GM21619 (cell line): ENCODE data around the gene TMED10.
A peak's percentile ranks its signal among the peaks of the same experiment; 100 is the strongest.
"Not testable (repeated sequence)": the region's sequence is repeated elsewhere in the genome, so short reads cannot be mapped to it uniquely, and the experiment has no call there.

Experiments
- ATAC-seq: cut with Tn5 transposase; IDR thresholded peaks from one replicate; pipeline ENCODE4 v1.9.1; 2021; ENCODE audit not compliant: unreplicated experiment

TMED10 gene

DNA sequence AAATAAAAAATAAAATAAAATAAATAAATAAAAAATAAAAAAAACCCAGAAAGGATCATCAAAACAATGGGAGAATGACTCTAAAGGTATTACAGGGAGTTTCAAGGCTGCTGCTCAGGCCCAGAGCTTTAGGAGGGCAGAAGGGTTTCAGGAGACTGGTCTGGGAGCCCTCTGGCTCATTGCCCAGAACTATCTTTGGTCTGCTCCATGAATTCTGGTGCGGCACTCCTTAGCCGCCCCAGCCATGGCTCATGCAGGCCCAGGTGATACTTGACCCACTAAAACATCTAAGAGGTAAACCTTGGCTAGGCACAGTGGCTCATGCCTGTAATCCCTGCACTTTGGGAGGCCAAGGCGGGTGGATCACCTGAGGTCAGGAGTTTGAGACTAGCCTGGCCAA lies 14.7 kb upstream of the TMED10 start:
- no peak for ATAC-seq

DNA sequence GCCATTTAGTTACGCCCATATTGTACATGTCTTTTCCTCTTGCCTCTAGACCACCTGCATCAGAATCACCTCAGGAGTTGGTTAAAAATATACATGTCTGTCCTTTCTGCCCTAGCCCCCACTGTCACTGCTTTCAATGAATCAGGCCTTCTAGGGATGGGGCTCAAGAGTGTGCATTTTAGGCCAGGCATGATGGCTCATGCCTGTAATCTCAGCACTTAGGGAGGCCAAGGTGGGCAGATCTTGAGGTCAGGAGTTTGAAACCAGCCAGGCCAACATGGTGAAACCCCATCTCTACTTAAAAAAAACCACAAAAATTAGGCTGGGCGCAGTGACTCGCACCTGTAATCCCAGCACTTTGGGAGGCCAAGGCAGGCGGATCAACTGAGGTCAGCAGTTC lies 13.6 kb upstream of the TMED10 start:
- no peak for ATAC-seq

GRCh38 chr14:75188520-75189268 lies 12.3 kb upstream of the TMED10 start:
- ATAC-seq = no peak

DNA sequence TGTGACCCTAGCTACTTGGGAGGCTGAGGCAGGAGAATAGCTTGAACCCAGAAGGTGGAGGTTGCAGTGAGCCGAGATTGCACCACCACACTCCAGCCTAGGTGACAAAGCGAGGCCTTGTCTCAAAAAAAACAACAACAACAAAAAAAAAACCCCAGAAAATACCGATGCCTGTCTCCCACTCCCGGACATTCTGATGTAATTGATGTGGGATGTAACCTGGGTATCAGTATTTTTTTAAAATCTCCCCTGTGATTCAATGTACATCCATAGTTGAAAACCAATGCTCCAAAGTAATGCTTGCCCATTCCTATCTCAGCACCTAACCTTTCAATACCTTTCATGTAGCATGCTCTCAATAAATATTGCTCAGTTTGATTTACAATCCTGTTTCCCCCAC lies 11.7 kb upstream of the TMED10 start:
- ATAC-seq = no peak

GRCh38 chr14:75186953-75187352 lies 10.5 kb upstream of the TMED10 start:
- no peak for ATAC-seq

- ATAC-seq = no peak
Observed at GRCh38 chr14:75185251-75186040, 9.0 kb upstream of the TMED10 start.

- ATAC-seq = no peak
Observed at GRCh38 chr14:75184492-75184891, 8.1 kb upstream of the TMED10 start.

DNA sequence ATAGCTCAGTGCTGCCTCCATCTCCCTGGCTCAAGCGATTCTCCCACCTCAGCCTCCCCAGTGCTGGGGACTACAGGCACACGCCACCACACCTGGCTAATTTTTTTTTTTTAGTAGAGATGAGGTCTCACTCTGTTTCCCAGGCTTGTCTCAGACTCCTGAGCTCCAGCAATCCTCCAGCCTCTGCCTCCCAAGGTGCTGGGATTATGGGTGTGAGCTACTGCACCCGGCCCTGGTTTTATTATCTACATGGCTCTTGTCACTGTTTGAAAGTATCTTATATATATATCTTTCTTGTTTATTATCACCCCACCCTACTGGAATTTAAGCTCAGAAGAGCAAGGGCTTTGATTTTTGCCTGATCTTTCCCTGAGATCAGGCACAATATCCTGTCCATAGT lies 7.6 kb upstream of the TMED10 start:
- ATAC-seq = no peak

DNA sequence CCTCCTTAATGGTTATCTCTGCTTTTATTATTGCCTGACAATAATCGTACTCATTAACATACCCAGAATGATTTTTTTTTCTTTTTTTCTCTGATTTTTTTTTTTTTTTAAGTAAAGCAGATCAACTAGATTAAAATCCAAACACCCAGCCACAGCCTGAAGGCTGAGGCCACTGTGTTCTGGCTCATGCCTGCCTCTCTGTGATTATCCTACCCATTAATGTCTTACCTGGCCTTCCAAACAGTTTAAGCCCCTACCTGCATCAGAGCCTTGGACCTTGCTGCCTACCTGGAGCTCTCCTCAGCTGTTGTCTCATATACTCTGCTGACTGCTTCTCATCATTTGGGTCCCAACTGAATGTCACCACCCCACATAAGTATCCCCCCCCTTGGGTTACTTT lies 6.8 kb upstream of the TMED10 start:
- no peak for ATAC-seq

DNA sequence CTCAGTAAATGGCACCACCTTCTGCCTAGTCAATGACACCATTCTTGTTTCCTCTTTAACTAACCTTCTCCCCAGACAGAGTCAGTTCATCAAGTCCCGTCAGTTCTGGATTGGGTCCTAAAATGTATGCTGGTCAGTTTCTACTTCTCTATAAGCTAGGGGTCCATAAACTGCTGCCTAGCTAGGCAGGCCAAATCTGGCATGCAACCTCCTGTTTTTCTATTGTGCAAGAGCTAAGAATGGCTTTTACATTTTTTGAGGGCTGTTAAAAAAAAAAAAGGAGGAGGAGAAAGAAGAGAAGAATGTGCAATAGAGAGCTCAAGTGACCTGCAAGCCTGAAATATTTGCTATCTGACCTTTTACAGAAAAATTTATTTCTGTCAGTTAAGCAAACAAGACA lies 6.4 kb upstream of the TMED10 start:
- ATAC-seq = no peak

GRCh38 chr14:75182163-75182562 lies 5.8 kb upstream of the TMED10 start:
- ATAC-seq = not testable (repeated sequence)

DNA sequence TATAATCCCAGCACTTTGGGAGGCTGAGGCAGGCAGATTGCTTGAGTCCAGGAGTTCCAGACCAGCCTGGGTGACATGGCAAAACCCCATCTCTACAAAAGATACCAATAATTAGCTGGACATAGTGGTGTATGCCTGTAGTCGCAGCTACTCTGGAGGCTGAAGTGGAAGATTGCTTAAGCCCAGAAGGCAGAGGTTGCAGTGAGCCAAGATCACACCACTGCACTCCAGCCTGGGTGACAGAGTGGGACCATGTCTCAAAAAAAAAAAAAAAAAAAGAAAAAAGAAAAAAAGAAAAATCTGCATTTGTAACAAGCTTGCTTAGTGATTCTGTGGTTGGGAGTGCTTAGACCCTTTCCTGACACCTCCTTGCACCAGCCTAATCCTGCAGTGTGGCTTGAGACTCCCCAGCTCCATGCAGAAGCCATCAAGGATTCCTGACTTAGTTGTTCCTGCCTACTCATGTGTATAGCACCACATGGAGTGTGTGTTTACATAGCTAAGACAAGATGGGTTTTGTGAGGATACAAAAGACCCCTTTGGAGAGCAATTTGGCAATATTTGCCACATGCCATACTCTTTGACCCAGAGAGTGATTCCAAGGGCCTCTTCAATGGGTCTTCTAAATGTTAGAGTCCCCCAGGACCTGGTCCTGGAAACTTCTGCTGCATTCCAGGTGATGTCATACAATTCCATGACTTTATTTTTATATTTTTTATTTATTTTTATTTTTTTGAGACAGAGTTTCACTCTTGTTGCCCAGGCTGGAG lies 5.1 kb upstream of the TMED10 start:
- no peak for ATAC-seq

DNA sequence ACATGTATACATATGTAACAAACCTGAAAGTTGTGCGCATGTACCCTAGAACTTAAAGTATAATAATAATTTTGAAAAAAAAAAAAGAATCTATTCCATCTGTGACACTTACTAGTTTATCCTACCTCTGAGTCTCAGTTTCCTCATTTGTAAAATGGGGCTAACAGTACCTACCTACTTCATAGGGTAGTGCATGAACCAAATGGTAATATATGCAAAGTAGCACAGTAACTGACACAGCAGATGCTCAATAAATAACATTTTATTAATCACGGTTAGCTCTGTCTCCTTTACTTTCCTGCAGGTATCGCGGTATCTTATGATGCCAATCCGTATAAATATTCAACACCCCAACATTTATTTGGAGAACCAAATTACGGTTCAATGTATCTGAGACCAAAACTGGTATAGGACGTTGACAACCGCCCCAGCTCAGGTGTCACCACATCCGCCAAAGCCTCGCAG lies 703 bp downstream of the TMED10 start:
- peak; percentile 17 for ATAC-seq

DNA sequence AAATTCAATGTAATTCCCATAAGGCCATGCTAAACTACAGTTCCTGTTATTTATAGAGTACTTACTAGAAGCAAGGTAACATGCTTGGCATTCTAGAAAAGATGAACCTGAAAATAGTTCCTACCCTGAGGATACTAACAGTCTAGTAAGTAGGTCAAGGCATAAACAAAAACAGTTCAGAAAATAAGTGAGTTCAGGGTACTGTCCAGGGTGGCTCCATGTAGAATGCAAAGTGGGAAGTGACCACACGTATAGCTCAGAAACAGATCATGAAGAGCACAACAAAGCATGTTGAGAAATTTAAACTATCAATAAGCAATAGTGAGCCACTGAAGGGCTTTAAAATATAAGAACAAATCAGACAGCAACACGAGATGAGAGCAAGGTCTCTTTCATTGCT lies 2.3 kb downstream of the TMED10 start:
- ATAC-seq = no peak

DNA sequence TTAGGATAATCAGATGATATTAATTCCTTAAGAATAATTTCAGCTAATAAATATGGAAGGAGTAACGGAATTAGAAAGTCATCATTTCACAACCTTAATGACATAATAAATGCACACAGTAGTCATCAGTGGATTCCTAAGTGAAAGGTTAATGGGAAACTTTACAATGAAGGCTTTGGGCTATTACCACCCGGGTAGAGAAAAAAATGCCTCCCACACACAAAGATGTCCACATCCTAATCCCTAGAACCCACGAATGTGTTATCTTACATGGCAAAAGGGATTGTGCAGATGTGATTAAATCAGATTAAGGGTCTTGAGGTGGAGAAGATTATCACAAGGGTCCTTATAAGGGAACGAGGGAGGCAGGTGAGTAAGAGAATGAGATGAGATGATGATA lies 5.6 kb downstream of the TMED10 start:
- no peak for ATAC-seq

DNA sequence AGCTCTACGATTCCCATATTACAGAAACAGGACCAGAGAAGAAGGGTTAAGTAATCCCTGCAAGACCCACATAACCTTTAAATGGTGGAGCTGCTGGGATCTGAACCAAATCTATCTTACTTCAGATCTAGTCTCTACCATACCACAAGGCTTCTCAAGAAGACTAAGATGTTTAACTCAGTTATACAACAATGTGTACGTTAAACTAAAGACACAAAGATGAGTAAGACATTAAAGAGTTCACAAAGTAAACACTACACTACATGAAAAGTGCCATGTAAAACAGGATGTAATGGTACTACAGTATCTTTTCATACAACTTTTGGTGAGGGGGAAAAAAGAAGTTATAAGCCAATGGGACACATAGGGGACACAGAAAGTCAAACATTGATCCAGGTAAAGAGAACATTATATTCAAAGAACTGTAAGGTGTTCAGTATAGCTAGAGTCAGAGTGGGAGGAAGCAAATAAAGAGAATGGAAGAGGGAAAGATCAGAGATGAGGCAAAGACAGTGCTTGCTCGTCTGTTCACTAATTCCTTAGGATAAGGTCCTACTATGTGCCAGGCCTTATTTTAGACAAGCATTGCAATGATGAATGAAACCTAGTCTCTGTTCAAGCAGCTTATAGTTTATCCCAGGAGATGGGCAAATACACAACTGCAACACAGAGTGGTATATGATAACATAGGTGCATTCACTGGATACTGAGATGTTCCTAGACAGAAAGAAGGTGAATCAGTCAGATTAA lies 7.7 kb downstream of the TMED10 start:
- ATAC-seq = no peak

GRCh38 chr14:75167325-75167724 lies 9.1 kb downstream of the TMED10 start:
- no peak for ATAC-seq

GRCh38 chr14:75165586-75166391 lies 10.6 kb downstream of the TMED10 start:
- no peak for ATAC-seq

DNA sequence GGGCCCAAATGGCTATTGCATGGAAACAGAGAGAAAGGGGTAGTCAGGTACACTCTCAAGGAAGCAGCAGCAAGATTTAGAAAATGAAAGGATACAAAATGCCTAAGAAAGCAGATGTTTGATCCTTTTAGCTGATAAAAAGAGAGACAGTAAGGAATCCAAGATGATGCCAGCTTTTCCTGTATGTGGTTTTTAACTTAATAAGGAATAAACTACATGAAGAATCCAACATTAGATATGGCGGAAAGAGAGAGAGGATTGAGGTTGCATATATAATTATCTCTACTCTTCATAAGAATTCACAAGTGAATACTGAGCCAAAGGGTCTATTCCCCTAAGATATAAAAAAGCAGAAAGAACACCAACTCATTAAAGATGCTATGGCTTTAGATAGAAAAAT lies 11.6 kb downstream of the TMED10 start:
- no peak for ATAC-seq

- ATAC-seq = no peak
Observed at GRCh38 chr14:75163677-75164076, 12.7 kb downstream of the TMED10 start.
